Activated T-helper 1 cell treated with anti-CD3 and anti-CD28 coated beads, Interleukin-12 subunit alpha, Interleukin-12 subunit beta, Interleukin-2, Interleukin-4 antibody, amounts not matched to agents 30 ng/mL and 10 ng/mL and 1 ng/mL, durations not matched to agents 14 hours and 24 hours and 36 hours (primary cell): ENCODE measurements around the gene TXNRD2. TPM values are rescaled to one million over a fixed set of nuclear protein-coding genes. Genes with fewer than 3 reads are reported as not detected.

Experiments
- DNase-seq: peaks from one replicate; pipeline ENCODE4 v3.0.0; 2021; ENCODE audit warnings: low spot score
- H3K27ac Mint-ChIP-seq: one replicate; pipeline ENCODE4 v1.8.0; 2021; ENCODE audit warnings: mild to moderate bottlenecking, mixed read lengths
- H3K27me3 Mint-ChIP-seq: one replicate; pipeline ENCODE4 v1.8.0; 2022; ENCODE audit warnings: mild to moderate bottlenecking, moderate library complexity, mixed read lengths; ENCODE audit not compliant: insufficient read depth
- H3K36me3 Mint-ChIP-seq: one replicate; pipeline ENCODE4 v1.8.0; 2021; ENCODE audit warnings: low read depth, mixed read lengths
- H3K4me1 Mint-ChIP-seq: one replicate; pipeline ENCODE4 v1.8.0; 2021; ENCODE audit warnings: low read depth, mixed read lengths
- H3K4me3 Mint-ChIP-seq: one replicate; pipeline ENCODE4 v1.8.0; 2021; ENCODE audit warnings: mild to moderate bottlenecking, moderate library complexity, mixed read lengths
- H3K9me3 Mint-ChIP-seq: one replicate; pipeline ENCODE4 v1.8.0; 2021; ENCODE audit warnings: mixed read lengths
- intact Hi-C: fragments of 100-400 bp; cut with micrococcal nuclease; formaldehyde crosslinking; loops from one replicate; pipeline ENCODE4 v1.15.1; 2024
- total RNA-seq: library from RNA; stranded (reverse); gene quantifications from 2 replicates; pipeline ENCODE4 v1.2.3, GENCODE V29; 2022

Gene TXNRD2
- total RNA-seq, 1 donor from 2014 or later = 20.0 TPM

- no peak for DNase-seq
- H3K36me3 Mint-ChIP-seq = no peaks in the 10 kb centered on the region
- no peak overlapping the region for H3K4me3 Mint-ChIP-seq
- H3K27ac Mint-ChIP-seq = no peak overlapping the region
- H3K9me3 Mint-ChIP-seq = no peaks in the 10 kb centered on the region
- no peaks in the 10 kb centered on the region for H3K27me3 Mint-ChIP-seq
- intact Hi-C loops = no loop called here
- no peaks in the 10 kb centered on the region for H3K4me1 Mint-ChIP-seq
Observed at GRCh38 chr22:19876941-19877625, 64.5 kb downstream of the TXNRD2 start.

DNA sequence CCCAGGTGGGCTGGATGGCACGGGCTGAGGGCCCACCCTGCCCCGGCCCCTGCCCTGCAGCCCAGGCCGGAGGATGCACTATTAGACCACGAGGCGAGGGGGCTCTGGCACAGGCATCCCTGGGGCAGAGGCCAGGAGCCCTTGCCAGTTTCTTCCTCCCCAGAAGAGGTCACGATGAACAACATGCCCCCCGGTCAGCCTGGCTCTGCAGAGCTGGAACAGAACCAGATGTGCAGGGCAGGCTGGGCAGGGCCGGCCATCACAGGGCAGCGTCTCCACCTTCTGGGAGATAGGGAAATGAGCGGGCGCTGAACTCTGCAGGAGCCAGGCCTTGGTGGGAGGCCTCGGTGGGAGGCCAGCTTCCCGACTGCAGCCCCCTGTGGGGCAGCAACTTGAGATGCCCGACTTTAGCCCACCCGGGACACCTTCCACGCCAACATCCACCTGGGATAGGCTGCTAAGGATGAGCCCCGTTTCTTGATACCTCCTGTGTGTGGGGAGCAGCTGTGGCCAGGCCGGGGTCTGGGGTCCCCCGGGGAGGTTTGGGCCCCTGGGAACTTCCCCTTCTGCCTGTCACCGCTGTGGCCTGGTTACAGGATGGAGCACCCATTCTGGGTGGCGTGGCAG is 65.2 kb downstream of the TXNRD2 start:
- no peak for DNase-seq
- H3K9me3 Mint-ChIP-seq = no peaks in the 10 kb centered on the region

DNA sequence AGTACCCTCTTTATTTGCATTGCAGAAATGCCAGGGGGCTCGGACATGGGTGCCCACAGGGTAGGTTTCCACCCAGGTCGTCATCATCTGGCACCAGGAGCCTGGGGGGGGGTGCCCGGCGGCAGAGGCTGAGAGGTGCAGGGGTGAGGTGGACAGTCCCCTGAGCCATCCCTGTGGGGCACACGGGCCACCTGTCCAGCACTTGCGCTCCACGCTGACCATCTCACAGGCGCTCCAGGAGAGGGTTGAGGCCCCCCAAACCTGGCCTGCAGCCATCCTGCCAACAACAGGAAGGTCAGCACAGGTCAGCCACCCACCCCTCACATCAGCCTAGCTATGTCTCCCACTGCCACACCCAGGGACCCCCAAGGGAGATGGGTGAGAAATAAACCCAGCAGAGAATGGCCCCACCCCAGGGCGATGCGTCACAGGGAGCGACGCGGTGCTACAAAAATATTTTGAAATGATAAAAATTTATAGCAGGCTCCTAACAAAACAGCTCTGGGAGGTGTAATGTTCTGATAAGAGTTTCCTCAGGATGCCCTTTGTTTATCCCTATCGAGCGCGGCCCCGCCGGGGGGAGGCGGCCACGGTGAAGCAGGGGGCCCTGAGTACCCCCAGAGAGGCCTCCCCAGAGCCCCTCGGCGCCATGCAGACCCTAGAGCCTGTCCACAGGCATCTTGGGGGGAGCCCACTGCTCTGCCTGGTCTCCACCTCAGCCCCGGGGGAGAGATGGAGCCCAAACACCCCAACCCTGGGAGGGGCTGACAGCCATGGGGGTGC is 65.9 kb downstream of the TXNRD2 start:
- intact Hi-C loops = no loop called here
- no peaks in the 10 kb centered on the region for H3K27me3 Mint-ChIP-seq
- H3K9me3 Mint-ChIP-seq = no peaks in the 10 kb centered on the region
- H3K27ac Mint-ChIP-seq = no peak overlapping the region
- no peak overlapping the region for H3K4me3 Mint-ChIP-seq
- H3K4me1 Mint-ChIP-seq = no peaks in the 10 kb centered on the region
- DNase-seq = no peak
- no peaks in the 10 kb centered on the region for H3K36me3 Mint-ChIP-seq

More for the DNA sequence above, 65.2 kb downstream of the TXNRD2 start:
- Mint-ChIP-seq H3K27me3 (no peaks in the 10 kb centered on the region), H3K4me1 (no peaks in the 10 kb centered on the region), H3K36me3 (no peaks in the 10 kb centered on the region), H3K27ac (no peak overlapping the region), H3K4me3 (no peak overlapping the region)
- intact Hi-C loops = no loop called here

- no peak for DNase-seq
- no peak overlapping the region for H3K27ac Mint-ChIP-seq
- H3K27me3 Mint-ChIP-seq = no peaks in the 10 kb centered on the region
- H3K36me3 Mint-ChIP-seq = no peaks in the 10 kb centered on the region
- no peak overlapping the region for H3K4me3 Mint-ChIP-seq
- no peaks in the 10 kb centered on the region for H3K4me1 Mint-ChIP-seq
- no peaks in the 10 kb centered on the region for H3K9me3 Mint-ChIP-seq
- intact Hi-C loops = no loop called here
Observed at GRCh38 chr22:19875061-19875530, 66.5 kb downstream of the TXNRD2 start.

- intact Hi-C loops = no loop called here
- Mint-ChIP-seq H3K36me3 (no peaks in the 10 kb centered on the region), H3K4me3 (no peak overlapping the region), H3K27ac (no peak overlapping the region), H3K4me1 (no peaks in the 10 kb centered on the region), H3K9me3 (no peaks in the 10 kb centered on the region), H3K27me3 (no peaks in the 10 kb centered on the region)
- no peak for DNase-seq
Observed at GRCh38 chr22:19874307-19875060, 67.1 kb downstream of the TXNRD2 start.

DNA sequence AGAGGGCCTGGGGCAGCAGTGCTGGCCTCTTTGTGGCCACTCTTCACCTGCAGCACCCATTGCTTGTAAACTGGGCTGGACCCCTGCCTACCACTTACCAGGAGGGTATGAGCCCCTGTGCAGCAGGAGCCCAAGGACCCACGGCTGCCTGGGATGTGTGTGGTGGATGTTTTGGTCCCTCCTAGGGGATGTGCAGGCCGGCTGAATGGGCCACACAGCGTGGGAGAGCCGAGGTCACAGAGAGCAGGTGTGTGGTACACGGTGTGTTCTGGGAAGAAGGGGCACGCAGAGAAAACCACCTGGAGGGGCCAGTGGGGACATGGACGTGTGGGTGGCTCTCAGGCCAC is 67.7 kb downstream of the TXNRD2 start:
- Mint-ChIP-seq H3K4me1 (no peaks in the 10 kb centered on the region), H3K27me3 (no peaks in the 10 kb centered on the region), H3K27ac (no peak overlapping the region), H3K4me3 (no peak overlapping the region), H3K36me3 (no peaks in the 10 kb centered on the region), H3K9me3 (no peaks in the 10 kb centered on the region)
- no peak for DNase-seq
- intact Hi-C loops = no loop called here

DNA sequence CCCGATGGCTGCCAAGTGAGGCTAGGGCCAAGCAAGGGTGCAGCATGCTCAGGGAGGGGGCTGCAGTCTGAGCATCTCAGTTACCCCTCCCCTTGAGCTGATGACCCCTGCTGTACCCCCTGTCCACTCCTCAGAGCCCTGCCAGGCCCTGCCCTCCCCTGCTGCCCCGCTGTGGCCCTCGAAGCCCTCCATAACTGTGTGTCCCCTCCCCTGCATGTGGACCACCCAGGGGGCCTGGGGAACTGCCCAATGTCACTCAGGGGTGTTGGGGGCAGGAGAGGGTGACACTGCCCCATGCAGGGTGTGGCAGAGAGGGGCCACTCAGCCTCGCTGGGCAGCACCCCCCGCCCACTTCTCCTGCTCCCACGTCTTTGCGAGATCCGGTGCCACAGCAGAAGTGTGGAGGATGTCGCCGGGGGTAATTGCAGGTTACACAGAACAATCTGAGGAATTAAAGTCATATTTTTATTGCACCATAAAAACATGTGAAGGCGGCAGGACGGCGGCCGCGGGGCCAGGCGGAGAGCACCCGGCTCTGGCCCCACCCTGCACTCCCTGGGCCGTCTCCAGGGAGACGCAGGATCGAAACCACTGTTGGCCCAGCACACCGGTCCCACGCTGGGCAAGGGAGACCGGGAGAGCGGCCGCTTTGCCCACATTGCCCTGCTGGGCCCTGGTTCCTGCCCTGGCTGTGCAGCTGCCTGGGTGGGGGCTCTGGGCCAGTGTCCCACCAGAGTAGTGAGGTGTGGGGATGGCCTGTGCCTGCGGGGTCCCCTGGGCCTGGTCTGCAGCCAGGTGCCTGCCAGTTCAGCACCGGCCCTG is 68.3 kb downstream of the TXNRD2 start:
- Mint-ChIP-seq H3K4me3 (no peak overlapping the region), H3K4me1 (no peaks in the 10 kb centered on the region), H3K36me3 (no peaks in the 10 kb centered on the region), H3K27me3 (no peaks in the 10 kb centered on the region), H3K9me3 (no peaks in the 10 kb centered on the region), H3K27ac (no peak overlapping the region)
- no peak for DNase-seq
- intact Hi-C loops = no loop called here

DNA sequence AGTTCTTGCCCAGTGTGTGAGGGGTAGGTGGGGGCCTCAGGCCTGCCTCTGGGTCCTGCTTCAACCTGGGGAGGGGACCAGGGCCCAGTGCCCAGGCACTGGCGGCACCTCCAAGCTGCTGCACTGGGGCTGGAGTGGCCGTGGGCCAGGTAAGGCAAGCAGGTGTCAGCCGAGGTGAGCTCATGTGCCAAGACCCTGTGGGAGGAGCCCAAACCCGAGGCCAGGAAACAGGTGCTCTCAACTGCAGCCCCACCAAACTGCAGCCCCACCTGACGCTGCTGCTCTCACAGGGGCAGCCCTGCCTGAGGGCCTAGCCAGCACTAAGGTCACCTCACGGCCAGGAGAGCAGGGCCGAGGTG is 68.9 kb downstream of the TXNRD2 start:
- Mint-ChIP-seq H3K4me1 (no peaks in the 10 kb centered on the region), H3K27me3 (peaks cover 4% of the 10 kb centered on the region), H3K36me3 (no peaks in the 10 kb centered on the region), H3K9me3 (no peaks in the 10 kb centered on the region), H3K27ac (no peak overlapping the region), H3K4me3 (no peak overlapping the region)
- DNase-seq = no peak
- intact Hi-C loops = no loop called here

DNA sequence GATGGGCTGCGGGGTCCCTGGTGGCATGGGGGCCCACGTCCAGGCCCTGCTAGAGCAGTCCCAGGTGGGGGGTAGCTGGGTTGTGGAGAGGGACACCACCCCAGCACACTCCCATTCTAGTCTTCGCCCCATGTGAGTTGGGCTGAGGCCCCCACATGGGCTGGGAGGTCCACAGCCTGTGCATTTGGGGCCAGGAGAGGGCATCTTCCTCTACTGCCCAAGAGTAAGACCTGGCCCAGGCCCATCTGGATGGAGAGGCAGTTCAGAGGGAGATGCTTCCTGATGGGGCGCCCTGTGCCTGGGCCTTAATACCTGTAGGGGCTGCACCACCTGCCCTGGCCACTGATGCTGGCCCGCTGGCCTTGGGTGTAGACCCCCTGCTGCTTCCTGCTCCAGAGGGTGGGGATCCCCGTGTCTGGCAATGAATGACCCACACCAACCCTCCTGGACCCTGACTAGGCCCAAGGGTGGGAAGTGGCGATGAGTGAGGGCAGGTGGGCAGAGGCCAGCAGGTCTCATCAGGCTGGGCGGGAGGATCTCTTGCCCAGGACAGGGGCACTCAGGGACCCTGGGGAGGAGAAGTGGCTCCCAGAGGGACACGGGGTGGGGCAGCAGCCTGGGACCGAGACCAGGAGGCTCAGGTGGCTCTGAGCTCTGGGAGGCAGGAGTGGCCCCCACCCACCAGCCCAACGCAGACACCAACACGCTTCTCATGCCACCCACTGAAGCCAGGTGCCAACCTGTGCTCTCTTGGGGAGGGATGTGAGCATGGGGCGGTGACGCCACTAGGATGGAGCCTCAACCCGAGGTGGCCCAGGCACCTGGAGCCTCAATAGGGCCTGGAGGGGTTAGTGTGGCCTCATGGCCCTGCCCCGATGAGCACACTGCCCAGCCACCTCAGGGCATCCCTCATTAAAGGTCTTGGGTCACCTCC is 69.5 kb downstream of the TXNRD2 start:
- no peaks in the 10 kb centered on the region for H3K4me1 Mint-ChIP-seq
- no peak overlapping the region for H3K27ac Mint-ChIP-seq
- H3K4me3 Mint-ChIP-seq = no peak overlapping the region
- H3K9me3 Mint-ChIP-seq = no peaks in the 10 kb centered on the region
- no peaks in the 10 kb centered on the region for H3K36me3 Mint-ChIP-seq
- no peak for DNase-seq
- intact Hi-C loops = no loop called here
- peaks cover 4% of the 10 kb centered on the region for H3K27me3 Mint-ChIP-seq

DNA sequence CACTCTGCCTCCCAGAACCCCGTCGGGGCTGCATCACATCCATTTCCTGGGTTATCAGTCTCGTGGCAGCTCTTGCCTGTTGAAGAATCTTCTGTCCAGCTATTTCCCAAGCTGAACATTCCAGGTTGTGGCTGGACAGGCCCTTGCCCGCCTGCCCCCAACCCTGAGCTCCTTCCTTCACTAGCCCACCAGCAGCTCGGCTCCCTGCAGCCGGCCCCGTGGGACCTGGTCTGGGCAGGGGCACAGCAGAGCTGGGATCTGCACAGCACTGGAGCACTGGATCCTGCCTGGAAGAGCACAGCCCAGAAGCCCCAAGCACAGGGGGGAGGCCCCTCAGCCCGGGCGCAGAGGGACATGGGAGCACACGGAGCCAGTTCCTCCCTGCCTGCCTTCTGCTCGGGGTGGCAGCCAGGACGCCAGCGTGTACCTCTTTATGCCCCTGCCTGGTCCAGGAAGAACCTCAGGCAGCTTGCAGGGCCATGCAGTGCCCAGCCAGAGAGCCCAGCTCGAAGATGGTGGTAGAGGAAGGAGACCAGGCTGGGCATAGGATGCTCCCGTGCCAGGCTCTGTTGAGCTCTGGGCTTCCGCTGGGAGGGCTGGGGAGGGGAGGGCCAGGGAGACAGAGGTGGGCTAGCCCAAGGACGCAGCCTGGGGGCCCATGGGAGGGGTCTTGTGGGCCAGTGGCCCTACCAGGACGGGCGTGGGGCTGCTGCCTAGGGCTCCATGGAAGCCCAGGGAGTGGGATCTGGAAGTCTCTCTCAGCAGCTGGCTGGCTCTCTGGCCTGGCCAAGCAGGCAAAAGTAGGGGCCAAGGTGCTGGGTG is 70.4 kb downstream of the TXNRD2 start:
- intact Hi-C loops = no loop called here
- Mint-ChIP-seq H3K9me3 (no peaks in the 10 kb centered on the region), H3K4me1 (no peaks in the 10 kb centered on the region), H3K36me3 (no peaks in the 10 kb centered on the region), H3K27me3 (peaks cover 6% of the 10 kb centered on the region), H3K4me3 (no peak overlapping the region), H3K27ac (no peak overlapping the region)
- no peak for DNase-seq
